Measurements from ENCODE around the gene PLSCR5.

PLSCR5 gene

GRCh38 chr3:146585156-146585555 is 20.0 kb downstream of the PLSCR5 start:
- no peak for DNase-seq

DNA sequence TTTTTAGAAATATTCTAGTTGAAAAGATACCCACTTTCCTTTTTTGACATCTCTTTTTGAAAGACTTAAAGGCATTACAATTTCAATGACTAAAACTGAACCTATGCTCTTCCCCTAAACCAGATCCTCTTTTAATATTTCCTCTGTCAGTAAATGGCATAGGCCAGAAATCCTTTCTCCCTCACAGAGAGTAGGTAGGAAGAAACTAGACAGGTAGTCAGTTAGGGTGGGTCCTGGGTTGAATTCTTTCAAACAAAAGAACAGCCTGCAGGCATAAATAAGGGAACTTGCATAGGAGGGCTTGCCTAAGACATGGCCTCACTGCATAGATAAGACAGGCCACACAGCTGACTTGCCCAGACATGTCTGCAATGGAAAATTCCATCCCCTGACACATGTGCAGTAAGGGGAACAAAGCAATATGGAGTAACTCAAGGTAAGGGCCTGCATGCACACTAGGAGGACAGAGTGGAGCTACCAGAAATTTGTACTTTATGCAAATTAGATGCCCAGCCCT is 23.1 kb downstream of the PLSCR5 start:
- no peak for DNase-seq

DNA sequence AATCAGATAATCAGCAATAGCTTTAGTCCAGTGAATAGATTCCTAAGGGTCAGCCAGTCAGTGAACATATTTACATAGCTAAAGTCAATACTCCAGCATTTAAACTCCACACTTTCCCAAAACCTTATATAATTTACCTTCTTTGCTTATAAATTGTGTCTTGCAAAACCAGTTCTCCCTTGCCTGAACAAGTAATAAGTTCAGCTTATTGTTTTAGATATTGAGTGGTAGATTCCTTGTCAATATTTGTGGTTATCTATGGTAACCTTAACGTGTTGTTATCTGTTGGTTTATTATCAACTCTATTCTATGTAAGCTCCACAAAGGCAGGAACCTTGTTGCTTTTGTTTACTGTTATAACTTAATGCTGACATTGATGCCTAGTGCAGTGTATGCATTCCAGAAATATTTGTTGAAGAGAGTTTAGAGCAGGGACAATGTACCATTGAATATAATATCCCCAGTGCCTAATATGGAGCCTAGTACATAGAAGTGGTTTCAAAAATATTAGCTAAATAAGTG is 24.0 kb downstream of the PLSCR5 start:
- DNase-seq, result no peak

- DNase-seq, result no peak
Measured at GRCh38 chr3:146577662-146578061, 27.5 kb downstream of the PLSCR5 start.

DNA sequence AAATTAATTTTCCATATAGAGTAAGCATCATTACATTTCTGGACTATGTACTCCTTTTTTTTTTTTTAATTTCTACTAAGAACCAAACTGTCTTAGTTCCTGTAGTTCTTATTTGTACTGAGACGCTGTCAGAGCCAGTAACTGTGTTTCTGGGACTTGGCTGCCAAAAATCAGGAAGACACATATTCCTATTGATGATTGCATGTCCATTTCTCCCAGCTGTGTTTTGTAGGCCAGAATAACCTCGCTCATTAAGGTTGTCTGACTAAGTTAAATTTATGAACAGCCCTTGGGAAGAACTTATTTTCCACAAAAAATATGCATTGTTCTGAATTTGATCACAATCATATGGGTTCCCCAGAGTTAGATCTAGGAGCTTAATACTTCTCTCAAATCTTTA is 29.5 kb downstream of the PLSCR5 start:
- no peak for DNase-seq

GRCh38 chr3:146574173-146574572 is 31.0 kb downstream of the PLSCR5 start:
- no peak for DNase-seq

DNA sequence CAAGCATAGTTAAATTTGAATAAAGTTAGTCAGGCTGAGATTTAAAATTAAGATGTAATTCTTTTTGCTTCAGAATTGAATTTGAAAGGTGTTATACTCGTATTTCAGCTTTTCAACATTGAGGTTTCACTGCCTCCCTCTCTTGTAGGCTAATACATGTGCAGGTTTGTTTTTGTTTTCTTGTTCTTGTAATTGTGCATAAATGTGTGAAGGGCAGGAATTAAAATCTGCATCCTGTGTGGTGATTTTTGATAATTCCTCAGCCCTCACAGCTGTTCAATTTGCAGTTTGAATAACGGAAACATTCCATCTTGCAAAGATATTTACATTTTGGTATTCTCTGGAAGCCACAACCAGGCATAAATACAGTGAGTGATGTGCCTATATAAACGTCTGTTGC is 35.8 kb downstream of the PLSCR5 start:
- DNase-seq, result no peak

DNA sequence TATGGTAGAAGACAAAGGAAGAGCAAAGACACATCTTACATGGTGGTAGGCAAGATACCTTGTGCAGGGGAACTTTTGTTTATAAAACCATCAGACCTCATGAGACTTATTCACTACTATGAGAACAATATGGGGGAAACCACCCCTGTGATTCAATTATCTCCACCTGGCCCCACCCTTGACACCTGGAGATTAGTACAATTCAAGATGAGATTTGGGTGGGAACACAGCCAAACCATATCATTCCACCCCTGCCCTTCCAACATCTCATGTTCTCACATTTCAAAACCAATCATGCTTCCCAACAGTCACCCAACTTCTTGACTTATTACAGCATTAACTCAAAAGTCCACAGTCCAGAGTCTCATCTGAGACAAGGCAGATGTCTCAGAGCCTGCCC is 39.0 kb downstream of the PLSCR5 start:
- DNase-seq, result no peak

DNA sequence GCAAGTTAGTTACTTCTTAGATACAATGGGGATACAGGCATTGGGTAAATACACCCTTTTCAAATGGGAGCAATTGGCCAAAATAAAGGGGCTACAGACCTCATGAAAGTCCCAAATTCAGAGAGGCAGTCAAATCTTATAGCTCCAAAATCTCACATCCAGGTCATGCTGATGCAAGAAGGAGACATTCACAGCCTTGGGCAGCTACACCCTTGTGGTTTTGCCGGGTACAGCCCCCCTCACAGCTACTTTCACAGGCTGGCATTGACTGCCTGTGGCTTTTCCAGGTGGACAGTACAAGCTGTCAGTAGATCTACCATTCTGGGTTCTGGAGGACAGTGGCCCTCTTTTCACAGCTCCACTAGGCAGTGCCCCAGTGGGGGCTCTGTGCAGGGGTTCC is 43.3 kb downstream of the PLSCR5 start:
- DNase-seq, result no peak

DNA sequence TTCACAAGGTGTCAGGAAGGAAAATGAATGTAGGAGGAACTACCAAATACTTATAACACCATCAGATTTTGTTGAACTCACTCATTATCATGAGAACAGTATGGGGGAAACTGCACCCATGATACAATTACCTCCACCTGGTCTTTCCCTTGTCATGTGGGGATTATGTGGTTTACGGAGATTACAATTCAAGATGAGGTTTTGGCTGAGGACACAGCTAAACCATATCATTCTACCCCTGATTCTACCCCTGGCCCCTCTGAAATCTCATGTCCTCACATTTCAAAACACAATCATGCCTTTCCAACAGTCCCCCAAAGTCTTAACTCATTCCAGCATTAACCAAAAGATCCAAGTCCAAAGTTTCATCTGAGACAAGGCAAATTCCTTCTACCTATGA is 43.7 kb downstream of the PLSCR5 start:
- no peak for DNase-seq

GRCh38 chr3:146560678-146561077 is 44.5 kb downstream of the PLSCR5 start:
- no peak for DNase-seq

GRCh38 chr3:146559388-146559787 is 45.8 kb downstream of the PLSCR5 start:
- no peak for DNase-seq

GRCh38 chr3:146558781-146559180 is 46.4 kb downstream of the PLSCR5 start:
- DNase-seq, result no peak

DNA sequence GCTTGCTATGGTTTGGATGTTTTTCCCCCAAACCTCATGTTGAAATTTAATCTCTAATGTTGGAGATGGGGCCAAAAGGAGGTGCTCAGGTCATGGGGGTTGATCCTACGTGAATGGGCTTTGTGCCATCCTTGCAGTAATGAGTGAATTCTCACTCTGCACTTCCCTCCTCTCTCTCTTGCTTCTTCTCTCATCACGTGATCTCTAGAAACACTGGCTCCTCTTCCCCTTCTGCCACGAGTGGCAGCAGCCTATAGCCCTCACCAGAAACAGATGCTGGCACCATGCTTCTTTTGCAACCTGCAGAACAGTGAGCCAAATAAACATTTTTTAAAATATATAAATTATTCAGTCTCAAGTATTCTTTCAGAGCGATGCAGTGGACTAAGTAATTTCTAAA is 47.4 kb downstream of the PLSCR5 start:
- DNase-seq, result no peak

GRCh38 chr3:146555311-146555710 is 49.8 kb downstream of the PLSCR5 start:
- DNase-seq, result no peak

DNA sequence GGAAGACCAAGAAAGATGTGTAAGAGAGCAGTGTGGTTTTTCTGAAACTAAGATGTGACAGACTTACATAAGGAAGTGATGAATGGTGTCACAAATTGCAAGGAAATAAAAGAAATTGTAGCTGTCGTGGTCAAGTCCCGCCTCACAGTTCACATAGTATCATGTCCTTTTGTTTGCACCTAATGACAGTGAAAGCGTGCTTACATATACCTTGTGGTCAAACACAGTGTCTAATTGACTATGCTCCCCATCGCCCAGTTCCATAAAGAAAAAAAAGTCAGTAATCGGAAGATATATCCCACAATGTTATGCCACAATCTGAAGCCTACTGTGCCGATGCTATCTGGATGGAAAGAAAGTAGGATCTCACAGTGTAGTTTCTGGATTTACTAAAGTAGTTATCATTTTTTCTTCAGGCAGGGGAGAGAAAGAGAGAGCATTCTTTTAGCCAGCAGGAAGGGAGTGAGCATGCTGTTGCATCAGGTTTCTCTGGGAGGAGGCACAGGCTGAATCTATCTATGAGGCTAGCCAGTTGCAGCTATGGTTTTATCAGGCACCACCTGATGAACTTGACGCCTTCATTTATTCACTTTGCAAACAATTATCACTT is 50.9 kb downstream of the PLSCR5 start:
- DNase-seq, result no peak

GRCh38 chr3:146550743-146551510 is 54.2 kb downstream of the PLSCR5 start:
- DNase-seq, result no peak

DNA sequence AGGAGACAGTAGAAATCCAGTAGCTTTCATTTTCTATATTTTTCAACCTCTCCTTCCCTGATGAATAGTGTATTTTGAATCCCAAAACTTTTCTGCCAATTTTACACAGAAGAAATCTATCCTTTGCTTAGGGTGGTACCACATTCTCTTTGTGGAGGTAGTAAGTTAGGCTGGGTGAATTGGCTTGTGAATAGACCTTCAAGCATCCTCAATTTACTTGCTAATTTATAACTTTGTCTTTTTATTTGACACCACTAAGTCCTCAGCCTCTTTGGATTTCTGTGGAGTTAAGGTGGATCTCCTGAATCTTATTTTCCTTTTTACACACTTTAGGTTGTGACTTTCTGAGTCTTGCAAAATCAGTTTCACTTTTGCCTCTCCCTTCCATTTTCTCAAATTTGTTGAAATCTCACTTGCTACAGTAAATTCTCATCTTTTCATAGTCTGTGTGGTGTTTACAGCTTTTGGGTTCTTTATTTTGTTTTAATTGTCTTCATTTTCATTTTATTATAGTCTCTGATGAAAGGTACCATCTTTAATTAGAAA is 55.0 kb downstream of the PLSCR5 start:
- no peak for DNase-seq

GRCh38 chr3:146547235-146547835 is 57.8 kb downstream of the PLSCR5 start:
- DNase-seq, result no peak

GRCh38 chr3:146546366-146546965 is 58.7 kb downstream of the PLSCR5 start:
- no peak for DNase-seq

DNA sequence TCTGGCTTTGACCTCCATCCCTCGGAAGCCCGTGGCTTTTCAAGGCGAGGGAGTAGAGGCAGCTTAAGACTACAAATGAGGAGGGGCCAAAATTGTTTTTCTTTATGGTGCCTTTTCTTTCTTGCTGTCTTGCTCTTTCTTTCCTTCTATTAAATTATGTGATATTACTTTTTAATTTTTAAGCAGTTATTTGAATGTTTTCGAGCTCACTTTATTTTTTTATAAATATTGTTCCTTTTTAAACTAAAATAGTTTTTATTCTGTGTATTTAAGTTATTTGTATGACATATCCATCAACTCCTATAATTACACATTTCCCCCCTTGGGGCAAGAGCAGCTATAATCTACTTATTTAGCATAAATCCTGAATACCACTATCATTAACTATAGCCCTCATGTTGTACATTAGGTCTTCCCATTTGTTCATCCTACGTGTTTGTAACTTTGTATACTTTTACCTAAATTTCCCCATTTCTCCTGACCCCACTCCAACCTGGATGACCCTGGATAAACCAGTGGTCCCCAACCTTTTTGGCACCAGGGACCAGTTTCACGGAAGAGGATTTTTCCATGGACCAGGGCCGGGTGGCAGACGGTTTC is 60.1 kb downstream of the PLSCR5 start:
- no peak for DNase-seq

GRCh38 chr3:146544002-146544928 is 60.9 kb downstream of the PLSCR5 start, which contains the start of gene PLSCR1:
Gene PLSCR1 (minus strand): TSS chr3:146544607. CDS start chr3:146536552, 8,055 bp downstream.
- peak; percentile 22 for DNase-seq

All from NCI-H1092 (cell line).